PC-3 (cell line): Measurements from ENCODE around the gene GCC1.

Experiments used
- EZH2 ChIP-seq: fragments of 300-600 bp; sonication (generic); IDR thresholded peaks from one replicate; pipeline ENCODE4 v1.6.1; 2017; ENCODE audit warnings: antibody characterized with exemption, mild to moderate bottlenecking, low read length; ENCODE audit not compliant: unreplicated experiment
- TF ChIP-seq, protein P1 (sequence below): fragments of 300-600 bp; sonication (generic); conservative IDR thresholded peaks from 2 replicates; pipeline ENCODE4 v1.5.1; 2017; ENCODE audit warnings: antibody characterized with exemption, low read depth, mild to moderate bottlenecking, low read length

GRCh38 chr7:127532151-127532550 lies 53.2 kb downstream of the GCC1 start:
- TF ChIP-seq, protein P1, sequence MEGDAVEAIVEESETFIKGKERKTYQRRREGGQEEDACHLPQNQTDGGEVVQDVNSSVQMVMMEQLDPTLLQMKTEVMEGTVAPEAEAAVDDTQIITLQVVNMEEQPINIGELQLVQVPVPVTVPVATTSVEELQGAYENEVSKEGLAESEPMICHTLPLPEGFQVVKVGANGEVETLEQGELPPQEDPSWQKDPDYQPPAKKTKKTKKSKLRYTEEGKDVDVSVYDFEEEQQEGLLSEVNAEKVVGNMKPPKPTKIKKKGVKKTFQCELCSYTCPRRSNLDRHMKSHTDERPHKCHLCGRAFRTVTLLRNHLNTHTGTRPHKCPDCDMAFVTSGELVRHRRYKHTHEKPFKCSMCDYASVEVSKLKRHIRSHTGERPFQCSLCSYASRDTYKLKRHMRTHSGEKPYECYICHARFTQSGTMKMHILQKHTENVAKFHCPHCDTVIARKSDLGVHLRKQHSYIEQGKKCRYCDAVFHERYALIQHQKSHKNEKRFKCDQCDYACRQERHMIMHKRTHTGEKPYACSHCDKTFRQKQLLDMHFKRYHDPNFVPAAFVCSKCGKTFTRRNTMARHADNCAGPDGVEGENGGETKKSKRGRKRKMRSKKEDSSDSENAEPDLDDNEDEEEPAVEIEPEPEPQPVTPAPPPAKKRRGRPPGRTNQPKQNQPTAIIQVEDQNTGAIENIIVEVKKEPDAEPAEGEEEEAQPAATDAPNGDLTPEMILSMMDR, result no peak
- TF ChIP-seq EZH2, result no peak
